GM10266 (cell line): ENCODE data around the gene GNPTAB.

ENCODE experiments used
- DNase-seq: peaks from one replicate; pipeline ENCODE4 v3.0.0; 2012; ENCODE audit errors: extremely low spot score
- TF ChIP-seq, protein P1 (sequence below): IDR thresholded peaks from 2 replicates; pipeline ENCODE4 v1.5.1; 2012; ENCODE audit warnings: mild to moderate bottlenecking, low read depth; ENCODE audit not compliant: control insufficient read depth, insufficient read depth; ENCODE audit errors: missing control alignments

The GNPTAB gene

DNA sequence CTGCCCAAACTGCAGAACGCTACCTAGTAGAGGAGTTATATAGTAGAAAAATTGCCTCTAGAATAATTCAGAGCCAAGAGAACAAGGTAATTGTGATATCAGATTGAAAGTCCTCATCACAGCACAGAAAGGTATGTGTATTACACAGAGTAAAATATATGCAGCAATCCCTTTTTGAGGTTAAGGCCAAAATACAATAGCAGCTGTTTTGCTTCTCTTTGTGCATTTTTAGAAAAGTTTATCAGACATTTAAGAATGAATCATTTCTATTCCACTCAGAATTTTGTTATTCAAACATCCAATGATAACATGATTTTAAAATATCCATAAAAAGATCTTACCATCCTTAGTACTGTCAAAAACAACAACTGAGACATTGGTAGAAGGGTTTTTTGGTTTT, 45.1 kb downstream of the GNPTAB start:
- TF ChIP-seq, protein P1, sequence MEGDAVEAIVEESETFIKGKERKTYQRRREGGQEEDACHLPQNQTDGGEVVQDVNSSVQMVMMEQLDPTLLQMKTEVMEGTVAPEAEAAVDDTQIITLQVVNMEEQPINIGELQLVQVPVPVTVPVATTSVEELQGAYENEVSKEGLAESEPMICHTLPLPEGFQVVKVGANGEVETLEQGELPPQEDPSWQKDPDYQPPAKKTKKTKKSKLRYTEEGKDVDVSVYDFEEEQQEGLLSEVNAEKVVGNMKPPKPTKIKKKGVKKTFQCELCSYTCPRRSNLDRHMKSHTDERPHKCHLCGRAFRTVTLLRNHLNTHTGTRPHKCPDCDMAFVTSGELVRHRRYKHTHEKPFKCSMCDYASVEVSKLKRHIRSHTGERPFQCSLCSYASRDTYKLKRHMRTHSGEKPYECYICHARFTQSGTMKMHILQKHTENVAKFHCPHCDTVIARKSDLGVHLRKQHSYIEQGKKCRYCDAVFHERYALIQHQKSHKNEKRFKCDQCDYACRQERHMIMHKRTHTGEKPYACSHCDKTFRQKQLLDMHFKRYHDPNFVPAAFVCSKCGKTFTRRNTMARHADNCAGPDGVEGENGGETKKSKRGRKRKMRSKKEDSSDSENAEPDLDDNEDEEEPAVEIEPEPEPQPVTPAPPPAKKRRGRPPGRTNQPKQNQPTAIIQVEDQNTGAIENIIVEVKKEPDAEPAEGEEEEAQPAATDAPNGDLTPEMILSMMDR, result no peak
- no peak for DNase-seq

DNA sequence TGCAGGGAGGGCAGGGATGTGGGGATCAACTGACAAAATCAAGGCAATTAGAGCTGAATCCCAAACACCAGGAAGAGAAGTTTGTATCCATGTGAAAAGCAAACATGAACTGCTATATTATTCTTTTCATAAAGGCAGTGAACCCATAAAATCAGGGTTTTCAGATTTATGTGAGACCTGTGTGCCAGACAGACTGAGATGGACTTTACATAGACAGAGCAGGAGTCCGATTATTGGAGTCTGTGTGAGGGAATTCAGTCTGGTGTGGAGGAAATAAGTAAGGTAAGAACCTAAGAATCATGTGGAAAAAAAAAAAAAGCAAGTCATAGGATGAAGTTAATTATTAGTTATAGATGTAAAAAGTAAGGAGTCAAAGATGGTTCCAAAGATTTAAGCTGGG, 46.4 kb downstream of the GNPTAB start:
- TF ChIP-seq, protein P1, result no peak
- DNase-seq, result no peak

DNA sequence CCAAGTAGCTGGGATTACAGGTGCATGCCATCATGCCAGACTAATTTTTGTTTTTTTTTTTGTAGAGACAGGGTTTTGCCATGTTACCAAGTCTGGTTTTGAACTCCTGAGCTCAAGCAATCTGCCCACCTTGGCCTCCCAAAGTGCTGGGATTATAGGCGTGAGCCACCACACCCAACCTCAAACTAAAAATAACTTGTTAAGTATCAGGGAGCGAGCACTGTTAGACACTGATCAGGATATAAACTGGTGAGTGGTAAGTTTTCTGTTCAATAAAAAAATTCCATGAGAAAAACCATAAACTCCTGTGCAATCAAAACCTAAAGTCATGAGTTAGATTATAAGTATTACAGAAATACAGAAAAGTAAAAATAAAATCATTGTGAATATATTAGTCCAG, 46.9 kb downstream of the GNPTAB start:
- TF ChIP-seq, protein P1, result no peak
- no peak for DNase-seq

DNA sequence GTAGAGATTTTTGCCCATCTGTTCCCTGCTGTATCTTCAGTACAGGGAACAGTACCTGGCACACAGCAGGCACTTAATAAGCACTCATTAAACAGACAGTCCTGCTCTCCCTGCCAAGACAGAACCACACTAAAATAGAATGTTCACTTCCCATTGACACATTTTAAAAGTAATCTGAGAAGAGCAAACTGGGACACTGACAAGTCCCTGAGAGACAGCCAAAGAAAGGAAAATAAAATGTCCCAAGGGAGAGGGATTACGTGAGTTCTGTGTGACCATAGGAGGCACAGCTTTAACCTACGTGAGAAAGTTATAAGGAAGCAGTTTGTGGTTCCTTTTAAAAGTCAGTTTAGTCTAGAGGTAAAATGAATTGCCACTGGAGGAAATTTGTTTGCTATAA, 47.6 kb downstream of the GNPTAB start:
- TF ChIP-seq, protein P1, result no peak
- no peak for DNase-seq

DNA sequence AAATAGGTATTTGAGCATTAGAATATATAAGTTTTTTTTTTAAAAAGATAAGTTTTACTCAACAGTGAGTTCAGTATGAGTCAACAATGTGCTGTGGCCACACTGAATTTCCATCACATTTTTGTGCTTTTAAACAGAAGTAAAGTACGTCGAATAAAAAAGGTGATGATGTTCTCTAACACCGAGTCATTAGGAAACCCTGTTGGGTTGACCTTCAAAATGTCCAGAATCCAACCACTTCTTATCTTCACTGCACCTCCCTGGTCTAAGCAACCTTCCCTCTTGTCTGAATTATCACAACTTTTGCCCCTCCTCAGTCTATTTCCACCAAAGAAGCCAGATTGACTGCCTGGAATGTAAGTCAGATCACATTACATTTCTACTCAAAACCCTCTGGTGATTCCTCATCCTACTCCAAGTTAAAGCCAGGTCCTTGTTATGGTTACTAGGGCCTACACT, 48.5 kb downstream of the GNPTAB start:
- DNase-seq, result no peak
- TF ChIP-seq, protein P1, result no peak

DNA sequence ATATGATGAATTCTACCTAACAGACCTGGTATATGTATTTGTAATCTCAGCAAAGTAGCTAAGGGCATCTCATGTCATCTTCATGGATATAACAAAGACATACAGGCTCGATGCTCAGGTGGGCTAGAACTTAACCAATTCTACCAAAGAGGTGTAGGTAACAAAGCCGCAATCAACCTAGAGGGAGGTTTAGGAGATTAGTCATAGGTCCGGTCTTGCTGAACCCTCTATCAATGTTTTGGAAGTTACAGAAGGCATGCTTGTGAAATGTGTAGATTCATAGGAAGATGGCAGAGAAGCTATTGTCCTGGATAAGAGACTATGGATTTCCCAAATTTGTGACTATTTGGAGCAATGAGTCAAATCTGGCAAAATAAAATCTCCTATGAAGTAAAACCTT, 48.9 kb downstream of the GNPTAB start:
- TF ChIP-seq, protein P1, result no peak

DNA sequence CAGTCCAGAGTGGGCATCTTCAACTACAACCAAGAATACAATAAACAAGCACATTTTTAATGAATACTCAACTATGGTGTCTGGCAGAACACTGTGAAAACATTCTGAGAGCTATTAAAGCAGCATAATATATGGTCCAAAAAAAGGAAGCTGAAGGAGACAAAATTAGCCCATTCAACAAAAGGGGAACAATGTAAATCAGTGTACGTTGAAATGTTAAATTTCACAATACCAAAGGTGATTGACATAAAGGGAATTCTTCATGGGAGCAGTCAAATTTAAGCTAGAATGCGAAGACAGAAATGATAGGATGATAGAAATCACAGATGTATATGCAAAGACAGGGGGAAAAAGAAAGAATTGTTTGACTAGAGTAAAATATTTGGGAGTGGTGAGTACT, 50.2 kb downstream of the GNPTAB start:
- DNase-seq, result no peak
- TF ChIP-seq, protein P1, result no peak

More for the DNA sequence above, 48.9 kb downstream of the GNPTAB start:
- no peak for DNase-seq
